ENCODE data around the gene CEP43.

GRCh38 chr6:167015302-167015701 is 16.1 kb downstream of the CEP43 start:
- TF ChIP-seq CTCF (conservative IDR thresholded peaks at IDR 0.05 in 1 of 2, IDR thresholded peaks at IDR 0.05 in 1 of 2; ENCODE audit: extremely low read depth in 1 of 2, insufficient read depth in 1 of 2, low read depth in 1 of 2, low read length in 2 of 2) (no peak), EZH2 (IDR thresholded peaks at IDR 0.05; ENCODE audit: borderline replicate concordance, low read length) (no peak)

All from mammary epithelial cell (primary cell).